CD4-positive, alpha-beta T cell treated with Interleukin-17A for 4 hours (primary cell): ENCODE results near the gene NOS1.
A peak's percentile ranks its signal among the peaks of the same experiment; 100 is the strongest.
"Not testable (repeated sequence)": the region's sequence is repeated elsewhere in the genome, so short reads cannot be mapped to it uniquely, and the experiment has no call there.

Source experiments
- DNase-seq: peaks from one replicate; pipeline ENCODE4 v3.0.0-alpha.2; 2020; ENCODE audit warnings: mixed read lengths

The NOS1 gene

DNA sequence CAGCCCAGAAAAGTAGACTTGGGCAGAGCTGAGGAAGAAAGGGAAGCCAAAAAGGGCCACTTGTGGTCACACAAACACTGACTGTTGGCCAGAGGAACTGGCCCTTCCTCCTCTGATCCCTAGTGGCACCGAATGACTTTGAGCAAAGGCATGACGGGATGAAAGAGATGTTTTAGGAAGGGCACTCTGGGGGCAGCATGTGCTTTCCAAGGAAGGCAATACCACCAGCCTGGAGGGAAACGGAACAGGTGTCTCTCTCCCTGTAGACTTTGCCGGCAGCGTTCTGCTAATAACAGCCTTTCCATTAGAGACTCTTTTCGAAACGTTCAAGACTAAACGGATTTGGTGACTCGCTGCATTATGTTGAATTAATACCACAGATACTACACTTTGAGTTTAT, 158.9 kb downstream of the NOS1 start:
- no peak for DNase-seq

DNA sequence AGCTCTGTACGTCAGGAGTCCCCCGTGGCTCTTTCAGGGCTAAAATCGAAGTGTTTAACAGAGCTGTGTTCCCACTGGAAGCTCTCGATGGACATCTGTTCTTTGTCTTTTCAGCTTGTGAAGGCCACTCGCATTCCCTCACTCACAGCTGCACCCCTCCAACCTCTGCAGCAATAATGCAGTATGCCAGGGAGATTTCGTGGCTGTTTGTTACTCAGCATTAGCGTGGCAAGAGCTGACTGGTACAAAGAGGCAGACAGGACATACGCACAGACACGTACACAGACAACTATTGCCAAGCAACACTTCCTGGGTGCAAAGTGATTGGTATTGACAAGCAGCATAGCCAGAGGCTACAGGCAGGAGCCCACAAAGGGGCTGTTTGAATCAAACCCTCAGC, 159.4 kb downstream of the NOS1 start:
- DNase-seq, result no peak

DNA sequence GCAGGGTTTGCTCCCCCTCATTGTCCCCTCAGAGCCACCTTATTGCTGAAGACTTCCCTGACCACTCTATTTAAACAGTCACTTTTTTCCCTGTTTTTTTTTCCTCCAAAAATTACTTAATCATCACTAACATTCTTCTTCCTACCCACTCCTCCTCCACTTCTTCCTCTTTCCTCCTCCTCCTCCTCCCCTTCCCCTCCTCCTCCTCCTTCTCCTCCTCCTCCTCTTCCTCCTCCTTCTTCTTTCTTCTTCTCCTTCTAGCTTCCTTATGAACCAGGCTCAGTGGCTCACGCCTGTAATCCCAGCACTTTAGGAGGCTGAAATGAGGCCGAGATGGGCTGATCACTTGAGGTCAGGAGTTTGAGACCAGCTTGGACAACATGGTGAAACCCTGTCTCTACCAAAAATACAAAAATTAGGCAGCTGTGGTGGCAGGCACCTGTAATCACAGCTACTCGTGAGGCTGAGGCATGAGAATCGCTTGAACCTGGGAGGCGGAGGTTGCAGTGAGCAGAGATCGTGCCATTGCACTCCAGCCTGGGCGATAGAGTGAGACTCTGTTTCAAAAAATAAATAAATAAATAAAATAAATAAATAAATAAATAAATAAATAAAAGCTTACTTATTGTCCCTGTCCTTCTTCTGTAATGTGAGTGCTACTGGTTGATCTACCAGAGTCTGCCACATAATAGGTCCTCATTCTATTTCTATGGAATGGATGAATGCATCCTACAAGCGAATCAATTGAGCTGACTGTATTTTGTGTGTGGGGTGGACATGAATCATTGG, 161.3 kb downstream of the NOS1 start:
- not testable (repeated sequence) for DNase-seq

DNA sequence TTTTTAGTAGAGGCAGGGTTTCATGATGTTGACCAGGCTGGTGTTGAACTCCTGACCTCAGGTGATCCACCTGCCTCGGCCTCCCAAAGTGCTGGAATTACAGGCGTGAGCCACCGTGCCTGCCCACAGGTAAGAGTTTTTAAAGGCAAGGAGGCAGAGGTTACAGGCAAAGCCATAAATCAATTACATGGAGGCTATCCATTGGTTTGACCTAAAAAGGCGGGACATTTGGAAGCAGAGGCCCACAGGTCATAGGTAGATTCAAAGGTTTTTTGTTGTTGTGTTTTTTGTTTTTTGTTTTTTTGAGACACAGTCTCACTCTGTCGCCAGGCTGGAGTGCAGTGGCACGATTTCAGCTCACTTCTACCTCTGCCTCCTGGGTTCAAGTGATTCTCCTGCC, 165.1 kb downstream of the NOS1 start:
- DNase-seq, result not testable (repeated sequence)

DNA sequence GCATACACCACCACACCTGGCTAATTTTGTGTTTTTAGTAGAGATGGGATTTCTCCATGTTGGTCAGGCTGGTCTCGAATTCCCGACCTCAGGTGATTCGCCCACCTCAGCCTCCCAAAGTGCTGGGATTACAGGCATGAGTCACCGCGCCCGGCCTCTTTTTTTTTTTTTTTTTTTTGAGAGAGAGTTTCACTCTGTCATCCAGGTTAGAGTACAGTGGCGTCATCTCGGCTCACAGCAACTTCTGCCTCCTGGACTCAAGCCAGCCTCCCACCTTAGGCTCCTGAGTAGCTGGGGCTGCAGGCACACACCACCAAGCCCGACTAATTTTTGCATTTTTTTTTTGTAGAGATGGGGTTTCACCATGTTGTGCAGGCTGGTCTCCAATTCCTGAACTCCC, 166.4 kb downstream of the NOS1 start:
- not testable (repeated sequence) for DNase-seq

DNA sequence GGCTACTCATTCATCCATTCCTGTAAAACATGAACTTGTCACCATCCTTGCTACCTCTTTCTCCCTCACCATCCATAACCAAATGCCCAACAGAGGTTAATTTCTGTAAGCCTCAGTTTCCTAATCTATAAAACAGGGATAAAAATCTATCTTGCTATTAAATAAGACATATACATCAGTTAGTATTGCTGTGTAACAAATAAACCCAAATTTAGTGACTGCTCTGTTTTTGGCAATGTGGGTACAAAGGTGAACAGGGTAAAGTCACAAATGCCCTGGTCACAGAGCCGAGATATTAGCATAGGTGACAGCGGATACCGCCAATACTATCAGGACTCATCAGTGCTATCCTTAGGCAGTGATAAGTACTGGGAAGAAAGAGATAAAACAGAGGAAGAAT, 167.5 kb downstream of the NOS1 start:
- no peak for DNase-seq

DNA sequence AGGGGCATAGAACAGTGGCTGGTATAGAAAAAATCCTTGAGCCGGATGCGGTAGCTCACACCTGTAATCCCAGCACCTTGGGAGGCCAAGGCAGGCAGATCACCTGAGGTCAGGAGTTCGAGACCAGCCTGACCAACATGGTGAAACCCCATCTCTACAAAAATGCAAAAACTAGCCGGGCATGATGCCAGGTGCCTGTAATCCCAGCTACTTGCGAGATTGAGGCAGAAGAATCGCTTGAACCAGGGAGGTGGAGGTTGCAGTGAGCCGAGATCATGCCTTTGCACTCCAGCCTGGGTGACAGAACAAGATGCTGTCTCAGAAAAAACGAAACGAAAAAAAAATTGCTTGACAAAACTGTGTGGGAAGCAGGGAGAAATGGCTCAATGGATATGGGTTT, 168.8 kb downstream of the NOS1 start:
- DNase-seq, result not testable (repeated sequence)

DNA sequence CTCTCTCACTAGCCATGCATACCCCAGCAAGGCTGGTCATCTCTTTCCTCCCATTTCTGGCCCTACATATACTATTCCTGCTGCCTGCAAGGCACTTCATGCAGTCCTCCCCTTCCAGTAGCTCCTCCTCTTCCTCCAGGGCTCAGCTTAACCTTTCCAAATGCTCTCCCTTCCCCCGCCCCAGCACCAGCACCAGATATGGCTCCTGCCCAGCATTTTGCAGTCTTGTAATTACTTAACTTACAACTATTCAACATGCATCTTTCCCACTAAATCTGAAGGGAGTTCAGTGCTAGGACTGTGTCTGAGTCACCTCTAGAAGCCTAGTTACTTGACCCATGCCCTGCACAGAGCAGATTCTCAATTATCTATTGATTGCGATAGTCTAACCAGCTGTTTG, 169.4 kb downstream of the NOS1 start:
- DNase-seq, result no peak

DNA sequence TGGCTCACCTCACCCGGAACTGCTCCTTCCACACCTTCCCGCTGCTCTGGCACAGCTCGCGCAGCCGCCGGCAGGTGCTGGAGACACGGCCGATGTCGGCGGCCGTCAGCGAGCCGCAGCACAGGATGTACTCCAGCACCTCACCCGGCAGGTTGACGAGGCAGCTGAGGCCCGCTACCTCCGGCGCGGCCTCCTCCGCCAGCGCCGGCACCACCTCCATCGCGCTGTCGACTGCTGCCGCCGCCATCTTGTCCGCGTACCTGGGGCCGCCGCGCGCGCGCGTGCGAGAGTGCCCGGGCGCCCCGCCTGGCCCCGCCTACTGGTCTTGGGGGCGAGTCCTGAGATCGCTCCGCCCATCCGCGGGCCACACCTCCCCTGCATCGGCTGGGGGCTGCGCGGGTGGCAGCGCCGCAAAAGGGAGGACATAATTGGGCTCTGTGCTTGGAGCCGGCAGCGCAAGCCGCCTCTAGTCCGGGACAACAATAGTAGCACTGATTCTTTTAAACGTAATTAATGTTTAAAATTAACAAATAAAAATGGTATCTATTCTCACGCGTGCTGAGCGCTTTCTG, 171.1 kb downstream of the NOS1 start, which contains the start of gene FBXO21:
Gene FBXO21, minus strand, starts transcription at position 261 of the 572 bp plus-strand sequence. Its CDS starts 14 bp downstream, at position 247.
- peak; percentile 96 for DNase-seq

DNA sequence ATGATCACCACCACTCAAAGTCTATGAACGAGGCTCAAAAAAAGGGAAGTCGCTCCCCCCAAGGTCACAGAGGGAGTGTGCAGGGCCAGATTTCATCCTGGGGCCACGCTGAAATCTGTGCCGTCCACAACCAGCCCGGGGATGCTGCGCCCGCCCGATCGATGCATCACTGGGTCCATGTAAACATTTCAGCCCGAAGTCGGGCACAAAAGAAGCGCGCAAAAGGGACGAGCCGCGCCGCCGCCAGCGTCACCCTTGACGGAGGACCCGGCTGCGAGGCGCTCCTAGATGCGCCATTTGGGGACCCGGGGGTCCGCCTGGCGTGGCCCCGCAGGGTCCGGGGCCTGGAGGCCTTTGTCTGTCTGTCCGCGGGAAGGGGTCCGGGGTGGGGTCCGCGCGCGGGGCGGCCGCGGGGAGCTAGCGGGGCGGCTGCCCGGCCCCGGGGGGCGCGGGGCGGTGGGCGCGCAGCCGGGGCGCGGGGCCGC, 171.7 kb downstream of the NOS1 start:
- DNase-seq, result peak; percentile 46

DNA sequence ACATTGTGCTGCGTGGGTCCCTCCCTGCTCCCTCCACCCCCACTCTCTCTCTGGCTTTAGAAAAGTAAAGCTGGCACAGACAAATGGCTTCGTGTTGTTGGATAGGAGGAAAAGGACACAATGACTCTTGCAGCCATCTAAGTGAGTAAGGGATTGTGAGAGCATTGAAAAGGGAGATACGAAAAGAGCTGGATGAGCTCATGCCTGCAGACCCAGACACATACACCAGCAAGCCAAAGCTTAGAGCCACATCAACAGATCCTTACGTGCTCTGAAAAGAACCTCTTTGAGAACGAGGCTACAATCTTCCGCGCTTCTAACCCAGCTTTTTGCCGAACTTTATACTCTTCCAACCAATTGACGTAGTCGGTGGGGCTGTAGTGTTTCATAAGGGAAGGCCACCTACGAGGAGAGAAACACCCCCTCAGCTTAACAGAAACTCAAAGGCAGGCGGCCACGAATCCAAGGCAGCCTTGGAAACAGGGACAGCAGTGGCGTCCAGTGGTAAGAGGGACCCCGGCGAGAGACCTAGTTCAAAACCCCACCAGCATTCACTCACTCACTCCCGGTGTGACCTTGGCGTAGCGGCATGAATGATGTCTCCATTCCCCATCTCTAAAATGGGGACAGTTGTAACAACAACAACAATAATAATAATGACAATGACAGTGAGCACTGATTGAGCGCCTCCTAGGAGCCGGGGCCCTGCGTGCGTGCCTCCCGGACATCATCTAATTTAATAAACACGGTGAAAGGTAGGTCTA, 172.3 kb downstream of the NOS1 start:
- no peak for DNase-seq

DNA sequence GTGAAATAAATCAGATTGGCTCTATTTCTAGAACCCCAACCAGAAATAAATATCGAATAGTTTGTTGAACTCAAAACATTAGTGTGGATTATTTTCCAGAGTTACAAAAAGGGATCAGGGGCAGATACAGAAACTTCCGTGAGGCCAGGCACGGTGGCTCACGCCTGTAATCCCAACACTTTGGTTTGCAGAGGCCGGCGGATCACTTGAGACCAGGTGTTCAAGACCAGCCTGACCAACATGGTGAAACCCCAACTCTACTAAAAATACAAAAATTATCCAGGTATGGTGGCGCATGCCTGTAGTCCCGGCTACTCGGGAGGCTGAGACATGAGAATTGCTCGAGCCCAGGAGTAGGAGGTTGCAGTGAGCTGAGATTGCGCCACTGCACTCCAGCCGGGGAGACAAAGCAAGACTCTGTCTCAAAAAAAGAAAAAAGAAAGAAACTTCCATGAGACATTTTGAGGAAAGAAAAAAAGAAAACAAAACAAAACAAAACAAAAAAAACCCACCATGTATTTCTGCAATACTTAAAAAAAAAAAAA, 173.2 kb downstream of the NOS1 start:
- no peak for DNase-seq

DNA sequence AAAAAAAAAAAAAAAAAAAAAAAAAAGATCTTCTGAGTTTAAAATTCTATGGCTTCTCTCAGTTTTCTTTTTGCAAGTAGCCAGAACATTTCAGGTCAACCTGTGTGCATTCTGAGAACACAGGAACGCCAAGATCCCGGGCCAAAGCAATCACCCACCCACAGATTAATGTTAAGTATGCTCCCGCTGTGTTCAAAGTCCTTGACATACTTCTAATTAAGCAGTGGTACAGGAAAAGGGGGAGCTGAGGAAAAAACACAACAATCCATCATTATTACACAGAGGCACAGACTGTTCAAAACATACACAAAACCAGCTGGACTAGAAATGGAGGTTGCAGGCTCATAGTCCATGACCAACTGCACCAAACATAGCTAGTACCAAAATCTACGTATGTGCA, 174.0 kb downstream of the NOS1 start:
- DNase-seq, result no peak

DNA sequence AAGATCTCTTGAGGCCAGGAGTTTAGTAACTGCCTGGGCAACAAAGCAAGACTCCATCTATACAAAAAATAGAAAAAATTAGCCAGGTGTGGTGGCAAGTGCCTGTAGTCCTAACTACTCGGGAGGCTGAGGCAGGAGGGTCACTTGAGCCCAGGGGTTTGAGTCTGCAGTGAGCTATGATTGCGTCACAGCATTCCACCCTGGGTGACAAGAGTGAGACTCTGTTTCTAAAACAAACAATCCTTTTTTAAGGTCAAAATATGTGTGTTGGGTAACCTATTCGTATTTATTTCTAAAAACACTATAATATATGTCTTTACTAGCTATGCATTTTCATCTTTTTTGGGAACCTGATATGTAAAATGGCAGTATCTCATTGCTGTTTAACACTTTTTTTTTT, 178.6 kb downstream of the NOS1 start:
- no peak for DNase-seq

DNA sequence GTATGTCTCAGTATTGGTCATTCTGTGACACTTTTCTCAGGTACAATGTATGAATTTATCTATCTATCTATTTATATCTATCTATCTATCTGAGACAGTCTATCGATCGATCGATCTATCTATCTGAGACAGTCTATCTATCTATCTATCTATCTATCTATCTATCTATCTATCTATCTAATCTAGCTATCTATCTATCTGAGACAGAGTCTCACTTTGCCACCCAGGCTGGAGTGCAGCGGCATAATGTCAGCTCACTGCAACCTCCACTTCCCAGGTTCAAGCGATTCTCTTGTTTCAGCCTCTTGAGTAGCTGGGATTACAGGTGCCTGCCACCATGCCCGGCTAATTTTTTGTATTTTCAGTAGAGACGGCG, 180.0 kb downstream of the NOS1 start:
- not testable (repeated sequence) for DNase-seq

DNA sequence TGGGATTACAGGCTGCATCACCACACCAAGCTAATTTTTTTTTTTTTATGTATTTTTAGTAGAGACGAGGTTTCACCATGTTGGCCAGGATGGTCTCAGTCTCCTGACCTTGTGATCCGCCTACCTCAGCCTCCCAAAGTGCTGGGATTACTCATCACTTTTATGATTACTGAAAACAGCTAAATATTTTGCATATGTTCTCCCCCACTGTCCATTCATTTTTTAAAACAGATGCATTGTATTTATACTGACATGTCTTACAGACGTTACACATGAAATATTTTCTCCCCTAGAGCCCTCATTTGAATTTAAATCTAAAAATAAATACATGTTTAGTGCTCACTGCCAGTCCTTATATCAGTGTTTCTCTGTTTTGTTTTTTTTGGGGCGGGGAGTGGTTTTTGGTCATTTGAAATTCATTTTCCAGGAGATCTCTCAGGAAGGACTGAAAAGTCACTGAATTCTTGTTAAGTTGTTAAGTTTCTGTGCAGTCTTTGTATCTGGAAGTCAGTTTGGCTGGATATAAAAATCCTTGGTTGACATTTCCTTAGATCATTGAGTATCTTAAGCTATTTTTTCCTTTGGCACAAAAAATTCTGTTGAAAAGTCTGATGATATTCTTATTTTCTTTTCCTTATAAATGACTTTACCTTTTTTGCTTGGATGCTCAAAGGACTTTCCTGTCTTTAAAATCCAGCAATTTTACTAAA, 180.5 kb downstream of the NOS1 start:
- DNase-seq, result no peak

DNA sequence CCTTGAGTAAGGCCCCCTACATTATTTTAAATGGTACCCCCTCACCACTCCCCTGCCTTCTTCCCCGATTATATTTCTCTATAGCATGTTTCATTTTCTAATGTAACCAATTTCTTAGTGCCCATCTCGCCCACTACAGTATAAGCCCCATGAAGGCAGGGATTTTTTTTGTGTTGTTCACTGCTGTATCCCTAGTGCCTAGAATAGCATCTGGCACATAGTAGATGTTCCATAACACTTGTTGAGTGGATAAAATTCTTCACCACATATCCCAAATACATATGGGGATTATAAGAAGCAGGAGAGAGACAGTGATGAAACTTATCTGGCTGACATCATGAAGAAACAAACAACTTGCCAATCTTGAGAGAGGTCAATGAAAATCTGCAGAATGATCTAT, 182.7 kb downstream of the NOS1 start:
- no peak for DNase-seq

DNA sequence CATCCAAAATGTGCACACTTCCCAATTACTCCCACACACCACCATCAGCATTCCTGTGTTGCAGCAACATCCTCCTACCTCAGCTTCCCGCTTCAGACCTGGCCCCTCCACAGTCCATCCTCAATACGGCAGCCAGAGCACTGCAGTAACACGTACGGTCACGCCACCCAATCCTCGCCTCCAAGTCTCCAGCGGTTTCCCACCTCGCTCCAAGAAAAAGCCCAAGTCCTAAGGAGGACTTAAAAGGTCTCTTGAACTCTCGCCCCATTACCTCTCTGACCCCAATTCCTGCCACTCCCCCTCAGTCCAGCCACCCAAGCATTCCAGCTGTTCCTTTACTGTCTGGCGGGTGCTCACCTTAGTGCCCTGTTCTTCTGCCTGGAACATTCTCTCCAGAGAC, 183.1 kb downstream of the NOS1 start:
- DNase-seq, result no peak

DNA sequence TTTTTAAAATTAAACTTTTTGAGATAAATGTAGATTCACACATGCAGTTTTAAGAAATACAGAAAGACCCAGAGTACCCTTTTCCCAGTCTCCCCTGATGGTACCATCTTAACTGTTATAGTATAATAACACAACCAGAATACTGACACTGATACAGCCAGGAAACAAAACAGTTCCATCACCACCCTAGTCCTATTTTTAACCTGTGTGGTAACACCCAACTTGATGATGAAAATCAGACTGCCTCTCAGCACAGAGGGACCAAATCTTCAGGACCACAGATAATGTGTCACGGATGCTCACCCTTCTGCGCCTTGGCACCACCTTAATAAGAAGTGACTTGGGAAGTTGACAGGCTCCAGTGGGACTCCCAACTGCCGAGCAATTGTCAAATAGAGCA, 189.3 kb downstream of the NOS1 start:
- no peak for DNase-seq

DNA sequence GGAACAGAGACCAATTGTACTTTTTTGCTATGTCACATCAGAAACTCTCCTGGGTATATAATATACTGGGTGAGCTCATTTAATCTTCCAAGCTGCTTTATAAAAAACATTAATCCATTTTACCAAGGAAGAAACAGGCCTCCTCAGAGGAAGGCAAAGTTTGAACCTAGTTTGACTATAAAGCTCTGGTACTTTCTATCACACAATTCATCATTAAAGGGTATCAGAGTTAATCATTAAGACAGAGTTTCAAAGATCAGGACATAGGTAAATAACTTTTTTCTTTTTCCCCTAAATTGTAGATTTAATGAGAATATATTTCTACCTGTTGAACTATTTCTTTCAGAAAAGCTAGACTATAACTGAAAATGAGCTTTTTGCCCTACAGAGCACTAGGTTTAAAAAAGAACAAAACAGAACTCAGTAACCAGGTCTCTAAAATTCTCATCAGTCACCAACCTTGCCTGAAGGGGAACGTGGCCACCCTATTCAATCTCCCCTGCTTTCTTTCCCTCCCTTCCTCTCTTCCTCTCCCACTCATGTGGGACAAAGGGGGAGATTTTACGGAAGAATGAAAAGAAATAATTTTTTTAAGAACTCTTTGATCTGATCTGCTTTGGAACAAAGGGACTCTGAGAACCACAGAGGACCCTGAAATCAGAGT, 189.8 kb downstream of the NOS1 start:
- DNase-seq, result no peak

DNA sequence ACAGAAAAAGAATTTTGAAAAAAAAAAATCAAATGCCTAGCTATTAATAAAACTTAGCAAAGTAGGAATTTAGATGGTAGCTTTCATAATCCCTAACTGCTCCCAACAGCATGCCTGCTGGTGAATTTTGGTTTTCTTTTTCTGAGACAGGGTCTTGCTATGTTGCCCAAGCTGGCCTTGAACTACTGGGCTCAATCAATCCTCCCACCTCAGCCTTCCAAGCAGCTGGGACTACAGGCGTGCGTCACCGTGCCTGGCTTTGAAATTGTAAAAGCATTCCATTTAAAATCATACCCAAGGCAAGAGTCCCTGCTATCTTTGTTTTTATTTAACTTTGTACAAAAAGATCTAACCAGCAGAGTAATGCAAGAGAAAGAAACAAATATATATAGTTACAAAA, 191.9 kb downstream of the NOS1 start:
- no peak for DNase-seq

DNA sequence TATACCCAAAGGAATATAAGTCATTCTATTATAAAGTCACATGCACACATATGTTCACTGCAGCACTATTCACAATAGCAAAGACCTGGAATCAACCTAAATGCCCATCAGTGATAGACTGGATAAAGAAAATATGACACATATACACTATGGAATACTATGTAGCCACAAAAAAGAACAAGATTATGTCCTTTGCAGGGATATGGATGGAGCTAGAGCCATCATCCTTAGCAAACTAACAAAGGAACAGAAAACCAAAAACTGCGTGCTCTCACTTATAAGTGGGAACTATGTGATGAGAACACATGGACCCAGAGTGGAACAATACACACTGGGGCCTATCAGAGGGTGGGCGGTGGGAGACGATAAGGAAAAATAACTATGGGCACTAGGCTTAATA, 192.4 kb downstream of the NOS1 start:
- DNase-seq, result no peak
